Natural killer cell (primary cell): ENCODE data around the gene ATG10. TPM values are rescaled to one million over a fixed set of nuclear protein-coding genes. Genes with fewer than 3 reads are reported as not detected.

Source experiments
- ATAC-seq, 3 donors: fragments of 150-1000 bp in 2 of 3; fragments of 200-7000 bp in 1 of 3; cut with Tn5 transposase; 1 replicate in 1 of 3; 2 replicates in 2 of 3; pipeline ENCODE4 v1.10.0; 2021; ENCODE audit warnings: mild to moderate bottlenecking in 2 of 3, moderate library complexity in 2 of 3
- DNase-seq, 2 donors: peaks; one replicate each; pipeline versions ENCODE4 v3.0.0 to v3.0.0-alpha.2; 2013 to 2021; ENCODE audit warnings: mixed read lengths in 1 of 2
- H3K27ac ChIP-seq: one replicate; pipeline ENCODE4 v1.5.1; 2013; ENCODE audit warnings: mild to moderate bottlenecking, low read length
- H3K27me3 ChIP-seq: one replicate; pipeline ENCODE4 v1.6.1; 2013; ENCODE audit warnings: low read length; ENCODE audit not compliant: control insufficient read depth, insufficient read depth
- H3K36me3 ChIP-seq: one replicate; pipeline ENCODE4 v1.6.1; 2013; ENCODE audit warnings: low read length; ENCODE audit not compliant: control insufficient read depth, insufficient read depth
- H3K4me1 ChIP-seq: one replicate; pipeline ENCODE4 v1.6.1; 2013; ENCODE audit warnings: low read length; ENCODE audit not compliant: control insufficient read depth, insufficient read depth
- H3K4me3 ChIP-seq: one replicate; pipeline ENCODE4 v1.5.1; 2013; ENCODE audit warnings: low read length
- H3K9me3 ChIP-seq: one replicate; pipeline ENCODE4 v1.6.1; 2013; ENCODE audit warnings: low read length; ENCODE audit not compliant: control insufficient read depth, insufficient read depth
- H3K27ac Mint-ChIP-seq, 2 donors: one replicate each; pipeline ENCODE4 v1.8.0; 2022; ENCODE audit warnings: mild to moderate bottlenecking in 2 of 2, mixed read lengths in 2 of 2, moderate library complexity in 1 of 2
- H3K27me3 Mint-ChIP-seq, 2 donors: one replicate each; pipeline ENCODE4 v1.8.0; 2022; ENCODE audit warnings: low read depth in 2 of 2, mixed read lengths in 2 of 2
- H3K36me3 Mint-ChIP-seq: one replicate; pipeline ENCODE4 v1.8.0; 2022; ENCODE audit warnings: mixed read lengths
- H3K4me1 Mint-ChIP-seq, 2 donors: one replicate each; pipeline ENCODE4 v1.8.0; 2022; ENCODE audit warnings: mixed read lengths in 2 of 2
- H3K4me3 Mint-ChIP-seq: one replicate; pipeline ENCODE4 v1.8.0; 2022; ENCODE audit warnings: mild to moderate bottlenecking, moderate library complexity, mixed read lengths
- H3K9me3 Mint-ChIP-seq, 2 donors: one replicate each; pipeline ENCODE4 v1.8.0; 2022; ENCODE audit warnings: mixed read lengths in 2 of 2
- CTCF ChIP-seq: fragments of 200-600 bp; IDR thresholded peaks from one replicate; pipeline ENCODE4 v1.8.0; 2022; ENCODE audit warnings: antibody characterized with exemption
- WGBS: methylation state at CpG from one replicate; pipeline ENCODE4 v1.1.7; 2013; ENCODE audit warnings: missing lambda C conversion rate; ENCODE audit not compliant: insufficient coverage; 5-methylcytosine and 5-hydroxymethylcytosine counted together
- intact Hi-C: fragments of 100-400 bp; cut with micrococcal nuclease; formaldehyde crosslinking; loops from one replicate; pipeline ENCODE4 v1.14.2; 2022
- total RNA-seq, 4 donors: library from RNA; stranded (reverse); fragments of 120-200 nt in 1 of 4; gene quantifications; one replicate each; pipeline versions ENCODE4 v1.2.3 to v1.2.4, GENCODE V29; 2013 to 2022

Gene ATG10
- total RNA-seq, 3 donors from 2014 or later (not counting 1 experiment from before 2014, with no cell fraction given): 9.0 to 11.5 (median 11.4) TPM

- Mint-ChIP-seq H3K27ac (no peak overlapping the region), H3K9me3 (no peaks in the 10 kb centered on the region), H3K36me3 (no peaks in the 10 kb centered on the region), H3K27me3 (no peaks in the 10 kb centered on the region), H3K4me3 (no peak overlapping the region), H3K4me1 (no peaks in the 10 kb centered on the region)
- DNase-seq (no peak), ATAC-seq (no peak)
- no peaks in the 10 kb centered on the region for H3K36me3 ChIP-seq
- H3K9me3 ChIP-seq: no peaks in the 10 kb centered on the region
- H3K4me1 ChIP-seq: no peaks in the 10 kb centered on the region
- no peak overlapping the region for H3K27ac ChIP-seq
- no peaks in the 10 kb centered on the region for H3K27me3 ChIP-seq
- H3K4me3 ChIP-seq: no peak overlapping the region
- 78% methylated on average over 1 of the region's 2 CpGs for WGBS
- intact Hi-C loops: no loop called here
- no peak for TF ChIP-seq CTCF
Measured at GRCh38 chr5:82295959-82296531, 324.2 kb downstream of the ATG10 start.

- Mint-ChIP-seq H3K9me3 (no peaks in the 10 kb centered on the region), H3K4me3 (no peak overlapping the region), H3K36me3 (no peaks in the 10 kb centered on the region), H3K27me3 (no peaks in the 10 kb centered on the region), H3K27ac (no peak overlapping the region), H3K4me1 (no peaks in the 10 kb centered on the region)
- Histone ChIP-seq H3K36me3 (no peaks in the 10 kb centered on the region), H3K4me1 (no peaks in the 10 kb centered on the region), H3K27ac (no peak overlapping the region), H3K27me3 (no peaks in the 10 kb centered on the region), H3K9me3 (no peaks in the 10 kb centered on the region), H3K4me3 (no peak overlapping the region)
- no peak for DNase-seq
- intact Hi-C loops: no loop called here
- no peak for ATAC-seq
- TF ChIP-seq CTCF: no peak
- WGBS: 92% methylated on average over 3 of the region's 4 CpGs
Measured at GRCh38 chr5:82296929-82297328, 325.1 kb downstream of the ATG10 start.

- TF ChIP-seq CTCF: no peak
- no peak for DNase-seq
- H3K27me3 ChIP-seq: no peaks in the 10 kb centered on the region
- ATAC-seq: no peak
- WGBS: 64% methylated on average over 3 of the region's 3 CpGs
- no peak overlapping the region for H3K27ac ChIP-seq
- Mint-ChIP-seq H3K27ac (no peak overlapping the region), H3K4me3 (no peak overlapping the region), H3K9me3 (no peaks in the 10 kb centered on the region), H3K4me1 (no peaks in the 10 kb centered on the region), H3K27me3 (no peaks in the 10 kb centered on the region), H3K36me3 (no peaks in the 10 kb centered on the region)
- no peaks in the 10 kb centered on the region for H3K9me3 ChIP-seq
- no peaks in the 10 kb centered on the region for H3K36me3 ChIP-seq
- H3K4me3 ChIP-seq: no peak overlapping the region
- intact Hi-C loops: no loop called here
- H3K4me1 ChIP-seq: no peaks in the 10 kb centered on the region
Measured at GRCh38 chr5:82297711-82298110, 325.9 kb downstream of the ATG10 start.

GRCh38 chr5:82298668-82299067, 326.8 kb downstream of the ATG10 start:
- Mint-ChIP-seq H3K27ac (no peak overlapping the region), H3K4me1 (no peaks in the 10 kb centered on the region), H3K4me3 (no peak overlapping the region), H3K36me3 (no peaks in the 10 kb centered on the region), H3K9me3 (no peaks in the 10 kb centered on the region), H3K27me3 (no peaks in the 10 kb centered on the region)
- Histone ChIP-seq H3K27ac (no peak overlapping the region), H3K4me1 (no peaks in the 10 kb centered on the region), H3K4me3 (no peak overlapping the region), H3K9me3 (no peaks in the 10 kb centered on the region), H3K27me3 (no peaks in the 10 kb centered on the region), H3K36me3 (no peaks in the 10 kb centered on the region)
- intact Hi-C loops: no loop called here
- ATAC-seq: no peak
- DNase-seq: no peak
- WGBS: 100% methylated on average over 1 of the region's 2 CpGs
- TF ChIP-seq CTCF: no peak
